Gastrocnemius medialis (tissue), 4 donors: ENCODE data around the gene FAM89A.

Experiments used
- POLR2A ChIP-seq, 2 donors: fragments of 450-650 bp; IDR thresholded peaks; one replicate each; pipeline ENCODE4 v1.6.1; 2017; ENCODE audit warnings: antibody characterized with exemption in 2 of 2, mild to moderate bottlenecking in 2 of 2, moderate library complexity in 2 of 2
- TF ChIP-seq, protein P1 (sequence below), 5 experiments: fragments of 450-650 bp in 3 of 5; fragments of 200-600 bp in 2 of 5; sonication (generic) in 2 of 5; IDR thresholded peaks in 4 of 5; conservative IDR thresholded peaks in 1 of 5; 1 replicate in 4 of 5; 2 replicates in 1 of 5; pipeline ENCODE4 v1.5.1; 2016 to 2019; ENCODE audit warnings: antibody characterized with exemption in 5 of 5, mild to moderate bottlenecking in 3 of 5, moderate library complexity in 3 of 5

GRCh38 chr1:231041719-231042261 lies 1.7 kb upstream of the FAM89A start:
- TF ChIP-seq, protein P1, sequence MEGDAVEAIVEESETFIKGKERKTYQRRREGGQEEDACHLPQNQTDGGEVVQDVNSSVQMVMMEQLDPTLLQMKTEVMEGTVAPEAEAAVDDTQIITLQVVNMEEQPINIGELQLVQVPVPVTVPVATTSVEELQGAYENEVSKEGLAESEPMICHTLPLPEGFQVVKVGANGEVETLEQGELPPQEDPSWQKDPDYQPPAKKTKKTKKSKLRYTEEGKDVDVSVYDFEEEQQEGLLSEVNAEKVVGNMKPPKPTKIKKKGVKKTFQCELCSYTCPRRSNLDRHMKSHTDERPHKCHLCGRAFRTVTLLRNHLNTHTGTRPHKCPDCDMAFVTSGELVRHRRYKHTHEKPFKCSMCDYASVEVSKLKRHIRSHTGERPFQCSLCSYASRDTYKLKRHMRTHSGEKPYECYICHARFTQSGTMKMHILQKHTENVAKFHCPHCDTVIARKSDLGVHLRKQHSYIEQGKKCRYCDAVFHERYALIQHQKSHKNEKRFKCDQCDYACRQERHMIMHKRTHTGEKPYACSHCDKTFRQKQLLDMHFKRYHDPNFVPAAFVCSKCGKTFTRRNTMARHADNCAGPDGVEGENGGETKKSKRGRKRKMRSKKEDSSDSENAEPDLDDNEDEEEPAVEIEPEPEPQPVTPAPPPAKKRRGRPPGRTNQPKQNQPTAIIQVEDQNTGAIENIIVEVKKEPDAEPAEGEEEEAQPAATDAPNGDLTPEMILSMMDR (IDR thresholded peaks at IDR 0.05 in 4 of 5, conservative IDR thresholded peaks at IDR 0.05 in 1 of 5), result no peak
- TF ChIP-seq POLR2A (IDR thresholded peaks at IDR 0.05), result no peak
